NT2/D1 (cell line): ENCODE measurements around the gene ZNF565.
"Not testable (repeated sequence)": the region's sequence is repeated elsewhere in the genome, so short reads cannot be mapped to it uniquely, and the experiment has no call there.

ENCODE experiments used
- YY1 ChIP-seq: IDR thresholded peaks from 2 replicates; pipeline ENCODE4 v1.6.1; 2011; ENCODE audit not compliant: insufficient read length, insufficient read depth
- ZNF274 ChIP-seq: IDR thresholded peaks from 2 replicates; pipeline ENCODE4 v1.6.1; 2011; ENCODE audit warnings: mild to moderate bottlenecking, low read depth, low read length

DNA sequence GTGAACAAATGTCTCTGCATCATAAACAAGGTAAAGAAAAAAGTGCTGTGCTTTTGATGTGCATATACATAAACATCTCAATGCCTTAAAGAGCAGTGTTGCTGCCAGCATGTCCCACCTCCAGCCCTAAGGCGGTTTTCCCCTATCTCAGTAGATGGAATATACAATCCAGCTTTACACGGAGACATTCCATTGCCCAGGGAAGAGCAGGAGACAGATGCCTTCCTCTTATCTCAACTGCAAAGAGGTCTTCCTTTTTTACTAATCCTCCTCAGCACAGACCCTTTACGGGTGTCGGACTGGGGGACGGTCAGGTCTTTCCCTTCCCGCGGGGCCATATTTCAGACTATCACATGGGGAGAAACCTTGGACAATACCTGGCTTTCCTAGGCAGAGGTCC is 19.2 kb upstream of the ZNF565 start:
- not testable (repeated sequence) for TF ChIP-seq YY1, ZNF274
